Type B pancreatic cell (in vitro differentiated cells): ENCODE results near the gene ITGA2. TPM values are rescaled to one million over a fixed set of nuclear protein-coding genes. Genes with fewer than 3 reads are reported as not detected.

Experiments
- DNase-seq: peaks from one replicate; pipeline ENCODE4 v3.0.0; 2021; ENCODE audit warnings: mixed read lengths; ENCODE audit not compliant: unreplicated experiment; ENCODE audit errors: extremely low spot score
- H3K27ac Mint-ChIP-seq: 2 replicates; pipeline ENCODE4 v1.8.0; 2021; ENCODE audit warnings: mild to moderate bottlenecking, mixed read lengths
- H3K27me3 Mint-ChIP-seq: 2 replicates; pipeline ENCODE4 v1.8.0; 2021; ENCODE audit warnings: mixed read lengths
- H3K36me3 Mint-ChIP-seq: 2 replicates; pipeline ENCODE4 v1.8.0; 2021; ENCODE audit warnings: mixed read lengths
- H3K4me1 Mint-ChIP-seq: one replicate; pipeline ENCODE4 v1.8.0; 2021; ENCODE audit warnings: mixed read lengths; ENCODE audit not compliant: unreplicated experiment
- H3K4me3 Mint-ChIP-seq: 2 replicates; pipeline ENCODE4 v1.8.0; 2021; ENCODE audit warnings: mild to moderate bottlenecking, mixed read lengths
- H3K9me3 Mint-ChIP-seq: 2 replicates; pipeline ENCODE4 v1.8.0; 2021; ENCODE audit warnings: mixed read lengths
- CTCF ChIP-seq: fragments of 200-600 bp; sonication (generic); conservative IDR thresholded peaks from 2 replicates; pipeline ENCODE4 v1.5.0; 2021; ENCODE audit warnings: antibody characterized with exemption, mild to moderate bottlenecking
- total RNA-seq: library from RNA; stranded (reverse); gene quantifications from 2 replicates; pipeline ENCODE4 v1.2.1, GENCODE V29; 2021; ENCODE audit warnings: low replicate concordance

The ITGA2 gene
- total RNA-seq, 1 donor from 2014 or later, result 9.5 TPM

- no peaks in the 10 kb centered on the region for H3K27me3 Mint-ChIP-seq
- H3K4me3 Mint-ChIP-seq, result no peak overlapping the region
- peaks cover 24% of the 10 kb centered on the region for H3K4me1 Mint-ChIP-seq
- no peak for TF ChIP-seq CTCF
- peaks cover 6% of the 10 kb centered on the region for H3K9me3 Mint-ChIP-seq
- no peak overlapping the region for H3K27ac Mint-ChIP-seq
- no peaks in the 10 kb centered on the region for H3K36me3 Mint-ChIP-seq
- DNase-seq, result no peak
Observed at GRCh38 chr5:53009816-53010215, 20.7 kb downstream of the ITGA2 start.

GRCh38 chr5:53010814-53011213, 21.7 kb downstream of the ITGA2 start:
- Mint-ChIP-seq H3K4me3 (no peak overlapping the region), H3K27me3 (no peaks in the 10 kb centered on the region), H3K27ac (no peak overlapping the region), H3K4me1 (peaks cover 17% of the 10 kb centered on the region), H3K9me3 (peaks cover 6% of the 10 kb centered on the region), H3K36me3 (no peaks in the 10 kb centered on the region)
- no peak for TF ChIP-seq CTCF
- no peak for DNase-seq

GRCh38 chr5:53011233-53011632, 22.1 kb downstream of the ITGA2 start:
- no peak for TF ChIP-seq CTCF
- DNase-seq, result no peak
- no peaks in the 10 kb centered on the region for H3K36me3 Mint-ChIP-seq
- no peak overlapping the region for H3K4me3 Mint-ChIP-seq
- peaks cover 6% of the 10 kb centered on the region for H3K9me3 Mint-ChIP-seq
- H3K4me1 Mint-ChIP-seq, result peaks cover 15% of the 10 kb centered on the region
- no peak overlapping the region for H3K27ac Mint-ChIP-seq
- no peaks in the 10 kb centered on the region for H3K27me3 Mint-ChIP-seq

GRCh38 chr5:53013857-53014256, 24.7 kb downstream of the ITGA2 start:
- no peaks in the 10 kb centered on the region for H3K36me3 Mint-ChIP-seq
- no peak for DNase-seq
- no peak overlapping the region for H3K27ac Mint-ChIP-seq
- no peak for TF ChIP-seq CTCF
- H3K9me3 Mint-ChIP-seq, result peaks cover 6% of the 10 kb centered on the region
- no peak overlapping the region for H3K4me3 Mint-ChIP-seq
- H3K27me3 Mint-ChIP-seq, result no peaks in the 10 kb centered on the region
- no peaks in the 10 kb centered on the region for H3K4me1 Mint-ChIP-seq

GRCh38 chr5:53017383-53017782, 28.2 kb downstream of the ITGA2 start:
- DNase-seq, result no peak
- no peak for TF ChIP-seq CTCF
- H3K4me3 Mint-ChIP-seq, result no peak overlapping the region
- no peak overlapping the region for H3K27ac Mint-ChIP-seq
- no peaks in the 10 kb centered on the region for H3K36me3 Mint-ChIP-seq
- no peaks in the 10 kb centered on the region for H3K4me1 Mint-ChIP-seq
- peaks cover 6% of the 10 kb centered on the region for H3K9me3 Mint-ChIP-seq
- H3K27me3 Mint-ChIP-seq, result no peaks in the 10 kb centered on the region

GRCh38 chr5:53017794-53018391, 28.7 kb downstream of the ITGA2 start:
- Mint-ChIP-seq H3K9me3 (peaks cover 5% of the 10 kb centered on the region), H3K4me1 (no peaks in the 10 kb centered on the region), H3K27ac (no peak overlapping the region), H3K4me3 (no peak overlapping the region), H3K27me3 (no peaks in the 10 kb centered on the region), H3K36me3 (no peaks in the 10 kb centered on the region)
- no peak for TF ChIP-seq CTCF
- no peak for DNase-seq
